Measurements from ENCODE around the gene CLTCL1. TPM values are rescaled to one million over a fixed set of nuclear protein-coding genes. Genes with fewer than 3 reads are reported as not detected.

Gene CLTCL1
- total and polyA plus RNA-seq, 9 of the 15 experiments (the other 6 are each of a cell fraction or from before 2014, with no cell fraction given), result 1.1 to 11.7 (median 5.0) TPM

DNA sequence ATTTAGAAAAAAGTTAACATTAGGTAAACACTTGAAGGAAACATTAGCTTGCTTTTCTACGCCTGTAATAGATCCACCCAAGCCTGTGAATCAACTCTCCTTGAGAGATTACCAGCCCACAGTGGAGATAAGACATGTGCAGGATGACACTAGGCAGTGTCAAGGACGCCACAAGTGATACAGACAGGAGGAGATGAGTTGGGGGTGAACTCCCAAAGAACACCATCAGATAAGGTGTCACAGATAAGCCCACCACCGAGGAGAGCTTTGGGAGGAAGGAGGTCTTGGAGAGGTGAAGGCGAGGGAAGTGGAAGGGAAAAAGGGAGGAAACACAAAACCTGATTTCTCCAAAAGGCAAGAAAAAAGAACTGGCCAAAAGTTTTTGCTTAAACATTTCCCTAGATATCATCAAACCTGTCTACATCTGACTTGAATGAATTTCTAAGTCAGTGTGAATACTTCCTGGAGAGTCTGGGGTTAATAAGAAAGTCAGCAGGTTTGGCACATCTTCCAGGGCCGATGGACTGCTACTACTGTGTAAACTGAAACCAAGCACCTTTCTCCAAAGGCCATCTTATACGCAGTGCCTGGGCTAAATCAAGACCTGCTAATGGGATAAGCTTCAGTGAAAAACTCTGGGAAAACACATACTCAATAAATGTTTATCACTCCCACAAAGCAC, 15.5 kb downstream of the CLTCL1 start (continued):
- TF ChIP-seq NR2F6 (CRISPR knock-in tag; IDR thresholded peaks at IDR 0.05), result no peak
- no peak; the same call in 1 of the 2 replicates for TF ChIP-seq ZNF274 (IDR thresholded peaks at IDR 0.05; ENCODE audit: borderline replicate concordance, low read depth, low read length)
- TF ChIP-seq HMBOX1 (IDR thresholded peaks at IDR 0.05), result peak; percentile 78; the same call in 1 of the 2 replicates
- TF ChIP-seq MECOM (CRISPR knock-in tag; IDR thresholded peaks at IDR 0.05), result peak; percentile 97
- TF ChIP-seq MLLT1 (IDR thresholded peaks at IDR 0.05), result peak in 1 of 2 experiments; percentile 44; a peak in 1 of 4 replicates
- TF ChIP-seq, protein P1, sequence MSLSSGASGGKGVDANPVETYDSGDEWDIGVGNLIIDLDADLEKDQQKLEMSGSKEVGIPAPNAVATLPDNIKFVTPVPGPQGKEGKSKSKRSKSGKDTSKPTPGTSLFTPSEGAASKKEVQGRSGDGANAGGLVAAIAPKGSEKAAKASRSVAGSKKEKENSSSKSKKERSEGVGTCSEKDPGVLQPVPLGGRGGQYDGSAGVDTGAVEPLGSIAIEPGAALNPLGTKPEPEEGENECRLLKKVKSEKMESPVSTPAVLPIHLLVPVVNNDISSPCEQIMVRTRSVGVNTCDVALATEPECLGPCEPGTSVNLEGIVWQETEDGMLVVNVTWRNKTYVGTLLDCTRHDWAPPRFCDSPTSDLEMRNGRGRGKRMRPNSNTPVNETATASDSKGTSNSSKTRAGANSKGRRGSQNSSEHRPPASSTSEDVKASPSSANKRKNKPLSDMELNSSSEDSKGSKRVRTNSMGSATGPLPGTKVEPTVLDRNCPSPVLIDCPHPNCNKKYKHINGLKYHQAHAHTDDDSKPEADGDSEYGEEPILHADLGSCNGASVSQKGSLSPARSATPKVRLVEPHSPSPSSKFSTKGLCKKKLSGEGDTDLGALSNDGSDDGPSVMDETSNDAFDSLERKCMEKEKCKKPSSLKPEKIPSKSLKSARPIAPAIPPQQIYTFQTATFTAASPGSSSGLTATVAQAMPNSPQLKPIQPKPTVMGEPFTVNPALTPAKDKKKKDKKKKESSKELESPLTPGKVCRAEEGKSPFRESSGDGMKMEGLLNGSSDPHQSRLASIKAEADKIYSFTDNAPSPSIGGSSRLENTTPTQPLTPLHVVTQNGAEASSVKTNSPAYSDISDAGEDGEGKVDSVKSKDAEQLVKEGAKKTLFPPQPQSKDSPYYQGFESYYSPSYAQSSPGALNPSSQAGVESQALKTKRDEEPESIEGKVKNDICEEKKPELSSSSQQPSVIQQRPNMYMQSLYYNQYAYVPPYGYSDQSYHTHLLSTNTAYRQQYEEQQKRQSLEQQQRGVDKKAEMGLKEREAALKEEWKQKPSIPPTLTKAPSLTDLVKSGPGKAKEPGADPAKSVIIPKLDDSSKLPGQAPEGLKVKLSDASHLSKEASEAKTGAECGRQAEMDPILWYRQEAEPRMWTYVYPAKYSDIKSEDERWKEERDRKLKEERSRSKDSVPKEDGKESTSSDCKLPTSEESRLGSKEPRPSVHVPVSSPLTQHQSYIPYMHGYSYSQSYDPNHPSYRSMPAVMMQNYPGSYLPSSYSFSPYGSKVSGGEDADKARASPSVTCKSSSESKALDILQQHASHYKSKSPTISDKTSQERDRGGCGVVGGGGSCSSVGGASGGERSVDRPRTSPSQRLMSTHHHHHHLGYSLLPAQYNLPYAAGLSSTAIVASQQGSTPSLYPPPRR (CRISPR knock-in tag; IDR thresholded peaks at IDR 0.05; ENCODE audit: borderline replicate concordance), result no peak
- peak; percentile 71 for TF ChIP-seq CREM (IDR thresholded peaks at IDR 0.05; ENCODE audit: low read depth)
- no peak for TF ChIP-seq ZNF583 (CRISPR knock-in tag; IDR thresholded peaks at IDR 0.05)
- peak; percentile 37; the same call in 1 of the 2 replicates for TF ChIP-seq NFIC (IDR thresholded peaks at IDR 0.05)
- TF ChIP-seq YY1 (IDR thresholded peaks at IDR 0.05; ENCODE audit: borderline replicate concordance in 1 of 3, control insufficient read depth in 1 of 3, extremely low read depth in 1 of 3, insufficient read depth in 3 of 3, insufficient read length in 1 of 3, insufficient replicate concordance in 2 of 3, low read depth in 1 of 3, low read length in 2 of 3), result no peak
- no peak for TF ChIP-seq PML (IDR thresholded peaks at IDR 0.05; ENCODE audit: low read length)
- no peak for TF ChIP-seq BMI1 (IDR thresholded peaks at IDR 0.05; ENCODE audit: low read length)
- TF ChIP-seq HDAC2 (IDR thresholded peaks at IDR 0.05), result peak; percentile 90
- TF ChIP-seq E2F4 (CRISPR knock-in tag; IDR thresholded peaks at IDR 0.05; ENCODE audit: low read depth), result no peak
- TF ChIP-seq CBFA2T2 (conservative IDR thresholded peaks at IDR 0.05), result peak; percentile 72
- peak; percentile 71 to 82; a peak in 3 of 4 replicates for TF ChIP-seq TRIM24 (IDR thresholded peaks at IDR 0.05)
- peak; percentile 60 to 69; a peak in 3 of 4 replicates for TF ChIP-seq NRF1 (conservative IDR thresholded peaks at IDR 0.05 in 1 of 2, IDR thresholded peaks at IDR 0.05 in 1 of 2)
- TF ChIP-seq ZNF41 (CRISPR knock-in tag; conservative IDR thresholded peaks at IDR 0.05), result no peak
